ENCODE data around the gene UMAD1. TPM values are rescaled to one million over a fixed set of nuclear protein-coding genes. Genes with fewer than 3 reads are reported as not detected.

The UMAD1 gene
- total RNA-seq, 2 donors from 2014 or later, result 12.9 to 23.9 TPM

DNA sequence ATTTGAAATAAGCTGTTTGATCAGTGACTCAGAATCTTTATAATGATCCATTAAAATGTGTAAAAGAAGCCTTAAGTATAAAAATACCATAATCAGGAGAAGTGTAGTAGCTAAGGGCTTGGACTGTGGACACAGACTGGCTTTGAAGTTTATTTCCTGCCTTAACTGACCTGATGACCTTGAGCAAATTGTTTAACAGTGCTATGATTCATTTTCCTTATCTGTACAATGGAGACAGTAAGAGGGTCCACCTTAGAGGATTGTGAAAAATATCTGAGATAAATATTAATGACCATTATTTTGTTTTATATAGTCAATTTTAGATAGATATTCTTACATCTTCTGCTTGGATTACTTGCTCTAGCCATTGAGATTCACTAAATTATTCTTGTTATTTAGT lies 91.2 kb downstream of the UMAD1 start:
- no peak for DNase-seq (ENCODE audit: low spot score)
- Histone ChIP-seq H3K27ac (no peak overlapping the region), H3K4me1 (ENCODE audit: control insufficient read depth in 1 of 2, low read depth in 2 of 2) (peaks cover 17 to 23% of the 10 kb centered on the region in 2 donors), H3K27me3 (replicated peaks; ENCODE audit: insufficient read depth) (no peaks in the 10 kb centered on the region), H3K36me3 (no peaks in the 10 kb centered on the region), H3K4me3 (no peak overlapping the region), H3K9me3 (no peaks in the 10 kb centered on the region)
- TF ChIP-seq CTCF (IDR thresholded peaks at IDR 0.05), result no peak
- no peak for ATAC-seq (ENCODE audit: insufficient number of reproducible peaks, low FRiP score, low read depth)

DNA sequence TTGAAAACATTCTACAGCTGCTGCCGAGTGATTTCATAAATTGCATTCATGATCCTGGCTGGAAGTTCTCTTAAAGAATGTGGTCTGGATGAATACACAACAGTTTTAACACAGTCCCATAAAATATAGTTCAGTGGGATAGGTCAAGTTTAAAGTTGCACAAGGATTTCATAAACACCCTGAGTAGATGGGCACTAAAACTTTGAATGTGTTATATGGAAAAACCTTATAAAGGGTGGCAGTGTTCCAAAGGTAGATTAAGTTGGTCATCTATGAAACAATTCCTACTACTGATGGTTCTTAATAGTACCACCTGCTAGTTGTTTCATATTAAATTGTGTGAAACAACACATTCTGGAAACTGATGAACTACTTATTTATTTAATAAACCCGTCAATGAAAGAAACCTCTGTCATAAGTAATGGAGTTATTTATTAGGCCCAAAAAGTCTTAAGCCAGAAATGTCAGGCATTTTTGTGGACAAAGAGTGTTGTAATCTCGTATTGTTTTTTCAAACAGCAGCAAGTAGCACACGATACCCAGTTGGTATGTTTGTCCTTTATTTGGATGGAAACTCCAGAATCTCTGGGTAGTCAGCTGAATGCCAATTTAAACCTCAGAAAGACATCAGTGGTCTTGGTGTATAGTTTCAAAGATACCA lies 92.2 kb downstream of the UMAD1 start:
- DNase-seq (ENCODE audit: low spot score) (no peak), ATAC-seq (ENCODE audit: insufficient number of reproducible peaks, low FRiP score, low read depth) (no peak)
- Histone ChIP-seq H3K27me3 (replicated peaks; ENCODE audit: insufficient read depth) (no peaks in the 10 kb centered on the region), H3K36me3 (no peaks in the 10 kb centered on the region), H3K4me3 (no peak overlapping the region), H3K9me3 (no peaks in the 10 kb centered on the region), H3K4me1 (ENCODE audit: control insufficient read depth in 1 of 2, low read depth in 2 of 2) (peaks cover 17 to 24% of the 10 kb centered on the region in 2 donors), H3K27ac (peak overlapping the region in 1 of 2 donors; percentile 25)
- no peak for TF ChIP-seq CTCF (IDR thresholded peaks at IDR 0.05)

- H3K4me3 ChIP-seq, result no peak overlapping the region
- H3K36me3 ChIP-seq, result no peaks in the 10 kb centered on the region
- H3K4me1 ChIP-seq (ENCODE audit: control insufficient read depth in 1 of 2, low read depth in 2 of 2), result peaks cover 13 to 25% of the 10 kb centered on the region in 2 donors
- no peak for TF ChIP-seq CTCF (IDR thresholded peaks at IDR 0.05)
- H3K27ac ChIP-seq, result no peak overlapping the region
- ATAC-seq (ENCODE audit: insufficient number of reproducible peaks, low FRiP score, low read depth), result no peak
- no peaks in the 10 kb centered on the region for H3K27me3 ChIP-seq (replicated peaks; ENCODE audit: insufficient read depth)
- no peak for DNase-seq (ENCODE audit: low spot score)
- H3K9me3 ChIP-seq, result no peaks in the 10 kb centered on the region
These were observed 96.1 kb downstream of the UMAD1 start for GRCh38 chr7:7736671-7737070.

DNA sequence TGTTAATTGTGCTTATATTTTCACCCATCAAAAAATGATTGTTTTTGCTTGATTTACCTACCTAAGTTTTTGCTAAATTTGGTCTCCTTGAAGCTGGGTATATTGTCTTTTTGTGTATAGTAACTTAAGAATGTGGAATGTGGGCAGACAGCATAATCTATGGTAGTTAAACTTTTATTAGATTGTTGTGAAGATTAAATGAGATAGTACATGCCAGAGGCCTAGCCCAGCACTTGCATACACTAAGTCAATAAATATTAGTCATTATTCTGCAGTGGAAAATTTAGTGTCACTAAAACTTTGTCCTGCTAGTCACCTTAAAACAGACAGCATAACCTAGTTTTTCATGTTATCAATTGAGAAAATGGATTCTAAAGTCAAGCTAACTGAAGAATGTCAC lies 97.1 kb downstream of the UMAD1 start:
- Histone ChIP-seq H3K4me3 (no peak overlapping the region), H3K27me3 (replicated peaks; ENCODE audit: insufficient read depth) (no peaks in the 10 kb centered on the region), H3K27ac (no peak overlapping the region), H3K36me3 (no peaks in the 10 kb centered on the region), H3K9me3 (no peaks in the 10 kb centered on the region), H3K4me1 (ENCODE audit: control insufficient read depth in 1 of 2, low read depth in 2 of 2) (peaks cover 5 to 17% of the 10 kb centered on the region in 2 donors)
- no peak for DNase-seq (ENCODE audit: low spot score)
- TF ChIP-seq CTCF (IDR thresholded peaks at IDR 0.05), result no peak
- no peak for ATAC-seq (ENCODE audit: insufficient number of reproducible peaks, low FRiP score, low read depth)

GRCh38 chr7:7738177-7738576 lies 97.6 kb downstream of the UMAD1 start:
- Histone ChIP-seq H3K4me3 (no peak overlapping the region), H3K4me1 (ENCODE audit: control insufficient read depth in 1 of 2, low read depth in 2 of 2) (peaks cover under 1 to 12% of the 10 kb centered on the region in 2 donors), H3K27me3 (replicated peaks; ENCODE audit: insufficient read depth) (no peaks in the 10 kb centered on the region), H3K36me3 (no peaks in the 10 kb centered on the region), H3K27ac (no peak overlapping the region), H3K9me3 (no peaks in the 10 kb centered on the region)
- TF ChIP-seq CTCF (IDR thresholded peaks at IDR 0.05), result no peak
- DNase-seq (ENCODE audit: low spot score), result no peak
- ATAC-seq (ENCODE audit: insufficient number of reproducible peaks, low FRiP score, low read depth), result no peak
